HFFc6 (cell line): ENCODE results near the gene FANCI. TPM values are rescaled to one million over a fixed set of nuclear protein-coding genes. Genes with fewer than 3 reads are reported as not detected.

ENCODE experiments used
- DNase-seq: peaks from one replicate; pipeline ENCODE4 v3.0.0-alpha.2; 2018
- H3K27ac Mint-ChIP-seq: 2 replicates; pipeline ENCODE4 v1.8.0; 2020; ENCODE audit warnings: mild to moderate bottlenecking, mixed read lengths
- H3K27me3 Mint-ChIP-seq: 2 replicates; pipeline ENCODE4 v1.8.0; 2021; ENCODE audit warnings: mild to moderate bottlenecking, moderate library complexity, mixed read lengths; ENCODE audit not compliant: insufficient read depth
- H3K36me3 Mint-ChIP-seq: 2 replicates; pipeline ENCODE4 v1.8.0; 2021; ENCODE audit warnings: low read depth, mixed read lengths
- H3K4me1 Mint-ChIP-seq: 2 replicates; pipeline ENCODE4 v1.8.0; 2020; ENCODE audit warnings: low read depth, mixed read lengths
- H3K4me3 Mint-ChIP-seq: 2 replicates; pipeline ENCODE4 v1.8.0; 2020; ENCODE audit warnings: mild to moderate bottlenecking, moderate library complexity, mixed read lengths
- H3K9me3 Mint-ChIP-seq: 2 replicates; pipeline ENCODE4 v1.8.0; 2020; ENCODE audit warnings: mild to moderate bottlenecking, mixed read lengths
- total RNA-seq, 6 experiments: library from RNA; stranded (reverse); fragmentation: NEBNext Ultra II Directional; extraction: Animal tissue kit (Norgen Biotek cat#: 25700); gene quantifications; 2 replicates in 1 of 6; 3 replicates in 5 of 6; pipeline ENCODE4 v1.2.3, GENCODE V29; 2021
- TF ChIP-seq, protein P1 (sequence below): fragments of 200-600 bp; sonication (generic); IDR thresholded peaks from 2 replicates; pipeline ENCODE4 v1.5.0; 2021; ENCODE audit warnings: antibody characterized with exemption, mild to moderate bottlenecking

FANCI gene
- total RNA-seq, 6 experiments from 2014 or later: 22.3 to 50.8 (median 48.4) TPM

DNA sequence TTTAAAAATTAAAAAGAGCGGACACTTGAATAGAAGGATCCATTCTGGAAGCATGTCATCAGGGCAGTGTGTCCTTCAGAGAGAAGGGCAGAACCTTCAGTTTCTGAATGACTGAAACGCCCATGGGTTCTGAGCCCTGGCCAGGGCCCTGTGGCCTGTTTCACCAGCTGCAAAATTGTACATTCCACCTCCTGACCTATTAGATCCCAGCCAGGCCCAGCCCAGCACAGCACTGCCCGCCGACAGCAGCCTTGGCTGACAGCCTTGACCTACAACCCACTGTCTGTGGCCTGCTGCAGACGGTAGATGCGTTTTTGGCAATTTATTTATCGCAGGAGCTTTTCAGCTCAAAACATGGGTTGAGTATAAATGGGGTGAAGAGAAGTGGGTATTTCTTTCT lies 96.8 kb downstream of the FANCI start:
- H3K9me3 Mint-ChIP-seq: no peaks in the 10 kb centered on the region
- TF ChIP-seq, protein P1, sequence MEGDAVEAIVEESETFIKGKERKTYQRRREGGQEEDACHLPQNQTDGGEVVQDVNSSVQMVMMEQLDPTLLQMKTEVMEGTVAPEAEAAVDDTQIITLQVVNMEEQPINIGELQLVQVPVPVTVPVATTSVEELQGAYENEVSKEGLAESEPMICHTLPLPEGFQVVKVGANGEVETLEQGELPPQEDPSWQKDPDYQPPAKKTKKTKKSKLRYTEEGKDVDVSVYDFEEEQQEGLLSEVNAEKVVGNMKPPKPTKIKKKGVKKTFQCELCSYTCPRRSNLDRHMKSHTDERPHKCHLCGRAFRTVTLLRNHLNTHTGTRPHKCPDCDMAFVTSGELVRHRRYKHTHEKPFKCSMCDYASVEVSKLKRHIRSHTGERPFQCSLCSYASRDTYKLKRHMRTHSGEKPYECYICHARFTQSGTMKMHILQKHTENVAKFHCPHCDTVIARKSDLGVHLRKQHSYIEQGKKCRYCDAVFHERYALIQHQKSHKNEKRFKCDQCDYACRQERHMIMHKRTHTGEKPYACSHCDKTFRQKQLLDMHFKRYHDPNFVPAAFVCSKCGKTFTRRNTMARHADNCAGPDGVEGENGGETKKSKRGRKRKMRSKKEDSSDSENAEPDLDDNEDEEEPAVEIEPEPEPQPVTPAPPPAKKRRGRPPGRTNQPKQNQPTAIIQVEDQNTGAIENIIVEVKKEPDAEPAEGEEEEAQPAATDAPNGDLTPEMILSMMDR: no peak
- H3K27me3 Mint-ChIP-seq: peaks cover 34% of the 10 kb centered on the region
- H3K4me1 Mint-ChIP-seq: peaks cover 8% of the 10 kb centered on the region
- H3K36me3 Mint-ChIP-seq: 0 out of 2 replicates have a peak, but pooled peaks cover 4% of the 10 kb centered on the region
- no peak overlapping the region for H3K27ac Mint-ChIP-seq
- H3K4me3 Mint-ChIP-seq: no peak overlapping the region
- no peak for DNase-seq

DNA sequence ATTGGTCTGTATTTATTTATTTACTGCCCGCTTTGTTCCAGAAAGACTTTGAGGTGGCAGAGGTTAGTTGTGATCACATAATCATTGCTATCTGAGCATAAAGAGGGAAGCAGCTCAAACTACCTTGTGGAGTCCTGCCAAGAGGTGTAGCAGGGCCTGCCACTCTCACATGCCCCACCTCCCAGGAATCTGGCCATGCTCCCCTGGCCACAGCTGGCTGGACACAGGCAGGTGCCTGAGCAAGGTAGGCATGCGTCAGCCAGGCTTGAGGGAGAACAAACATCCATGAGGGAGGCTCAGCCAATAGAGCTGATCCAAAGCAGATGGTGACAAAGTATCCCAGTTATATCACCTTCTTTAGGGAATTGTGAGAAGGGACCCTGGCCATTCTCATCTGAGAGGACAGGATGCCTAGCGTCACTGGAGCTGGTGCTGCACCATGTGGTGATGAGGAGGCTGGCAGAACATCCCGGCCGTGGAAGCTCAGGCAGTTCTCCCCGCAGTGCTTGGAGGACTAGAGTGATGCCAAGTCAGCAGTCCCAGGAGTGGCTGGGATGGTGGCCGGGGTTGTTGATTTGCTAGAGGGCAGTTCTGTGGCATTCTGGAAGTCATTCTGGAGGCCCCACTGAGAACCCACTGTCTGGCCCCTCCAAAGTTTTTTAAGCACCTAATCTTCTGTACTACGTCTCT lies 97.7 kb downstream of the FANCI start:
- Mint-ChIP-seq H3K4me1 (no peaks in the 10 kb centered on the region), H3K36me3 (0 out of 2 replicates have a peak, but pooled peaks cover 4% of the 10 kb centered on the region), H3K27me3 (peaks cover 42% of the 10 kb centered on the region), H3K4me3 (no peak overlapping the region), H3K27ac (no peak overlapping the region), H3K9me3 (no peaks in the 10 kb centered on the region)
- TF ChIP-seq, protein P1: no peak
- no peak for DNase-seq

DNA sequence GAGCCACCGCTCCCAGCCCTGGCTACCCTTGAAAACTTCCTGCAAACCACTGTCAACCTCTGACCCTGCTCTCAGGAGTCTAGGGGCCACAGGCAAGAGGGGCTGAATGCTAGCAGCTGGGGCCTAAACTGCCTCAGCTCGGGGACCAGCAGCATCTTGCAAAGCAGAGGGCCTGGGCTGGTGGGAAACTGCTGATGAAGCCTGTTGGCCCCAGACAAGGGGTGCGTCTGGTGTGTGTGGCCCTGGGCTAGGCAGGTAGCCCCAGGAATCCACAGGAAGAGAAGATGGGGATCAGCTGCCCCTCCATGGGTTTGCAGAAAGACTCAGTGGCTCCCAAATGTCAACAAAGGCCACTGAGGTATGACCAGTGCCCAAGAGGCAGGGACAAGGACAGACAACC lies 99.1 kb downstream of the FANCI start:
- no peaks in the 10 kb centered on the region for H3K4me1 Mint-ChIP-seq
- no peak overlapping the region for H3K4me3 Mint-ChIP-seq
- H3K36me3 Mint-ChIP-seq: 0 out of 2 replicates have a peak, but pooled peaks cover 4% of the 10 kb centered on the region
- no peak overlapping the region for H3K27ac Mint-ChIP-seq
- H3K27me3 Mint-ChIP-seq: peaks cover 52% of the 10 kb centered on the region
- no peak for DNase-seq
- H3K9me3 Mint-ChIP-seq: no peaks in the 10 kb centered on the region
- TF ChIP-seq, protein P1: no peak

DNA sequence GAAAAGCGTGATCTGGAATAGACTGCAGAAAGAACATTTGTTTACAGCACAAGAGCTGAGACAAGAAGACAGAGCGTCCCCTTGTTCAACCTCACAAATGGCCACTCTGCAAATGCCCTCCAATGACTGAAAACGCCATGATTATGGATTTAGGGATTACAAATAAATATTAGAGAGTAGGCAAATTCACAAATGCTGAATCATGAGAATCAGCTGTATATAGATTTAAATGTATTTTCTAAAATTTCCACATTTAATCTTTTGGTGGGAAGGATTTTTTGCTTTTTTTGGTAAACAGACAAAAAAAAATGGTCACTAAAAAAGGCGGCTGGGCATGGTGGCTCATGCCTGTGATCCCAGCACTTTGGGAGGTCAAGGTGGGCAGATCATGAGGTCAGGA lies 101.5 kb downstream of the FANCI start:
- peaks cover 7% of the 10 kb centered on the region; the same call in 1 of the 2 replicates for H3K4me1 Mint-ChIP-seq
- no peak overlapping the region for H3K4me3 Mint-ChIP-seq
- H3K27me3 Mint-ChIP-seq: peaks cover 59% of the 10 kb centered on the region
- no peak for DNase-seq
- TF ChIP-seq, protein P1: no peak
- H3K27ac Mint-ChIP-seq: no peak overlapping the region
- H3K9me3 Mint-ChIP-seq: no peaks in the 10 kb centered on the region
- 0 out of 2 replicates have a peak, but pooled peaks cover 4% of the 10 kb centered on the region for H3K36me3 Mint-ChIP-seq

DNA sequence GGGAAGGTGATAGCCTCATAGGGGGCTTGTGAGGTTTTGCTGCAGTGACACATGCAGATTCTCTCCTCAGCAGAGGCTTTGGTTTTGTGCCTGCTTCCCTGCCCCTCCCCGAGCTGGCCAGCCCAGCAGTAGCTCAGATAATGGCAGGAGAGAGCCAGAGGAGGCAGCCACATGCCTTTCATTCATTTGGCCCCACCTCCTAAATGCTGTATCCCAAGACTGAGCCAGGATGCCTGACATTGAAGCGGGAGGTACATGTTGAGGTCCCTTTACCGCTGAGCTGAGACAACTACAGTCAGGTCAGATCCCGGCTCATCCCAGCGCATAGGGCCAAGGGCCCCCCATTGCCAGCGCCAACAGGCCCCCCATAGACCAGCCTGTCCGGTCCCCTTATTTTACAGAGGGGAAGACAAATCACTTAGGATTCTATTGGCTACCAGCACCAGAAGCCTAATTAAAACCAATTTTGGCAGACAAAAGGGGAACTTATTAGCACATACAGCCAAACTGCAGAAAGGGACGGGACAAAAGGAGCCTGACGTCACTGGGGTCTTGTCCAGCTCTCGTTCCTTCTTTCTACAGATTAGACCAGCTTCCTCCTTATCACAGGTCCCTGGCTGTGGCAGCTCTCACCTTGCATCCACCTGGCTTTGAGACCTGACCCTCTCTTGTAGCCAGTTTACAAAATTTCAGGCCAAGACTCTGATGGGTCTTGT lies 102.9 kb downstream of the FANCI start:
- Mint-ChIP-seq H3K27ac (no peak overlapping the region), H3K36me3 (0 out of 2 replicates have a peak, but pooled peaks cover 4% of the 10 kb centered on the region), H3K27me3 (peaks cover 59% of the 10 kb centered on the region), H3K4me1 (peaks cover 7% of the 10 kb centered on the region; the same call in 1 of the 2 replicates), H3K4me3 (no peak overlapping the region), H3K9me3 (no peaks in the 10 kb centered on the region)
- no peak for DNase-seq
- TF ChIP-seq, protein P1: no peak
